HL-60/S4 treated with retinoic acid at 250 ng/mL for 4 days and 3 days (cell line): ENCODE measurements around the gene MYO9A.
"Not testable (repeated sequence)": the region's sequence is repeated elsewhere in the genome, so short reads cannot be mapped to it uniquely, and the experiment has no call there.

Experiments used
- in situ Hi-C: fragments of 300-500 bp; cut with MboI; formaldehyde crosslinking; loops from 2 replicates; pipeline ENCODE4 v1.7.0; 2022; ENCODE audit warnings: low sequenced_read_pairs

The MYO9A gene

DNA sequence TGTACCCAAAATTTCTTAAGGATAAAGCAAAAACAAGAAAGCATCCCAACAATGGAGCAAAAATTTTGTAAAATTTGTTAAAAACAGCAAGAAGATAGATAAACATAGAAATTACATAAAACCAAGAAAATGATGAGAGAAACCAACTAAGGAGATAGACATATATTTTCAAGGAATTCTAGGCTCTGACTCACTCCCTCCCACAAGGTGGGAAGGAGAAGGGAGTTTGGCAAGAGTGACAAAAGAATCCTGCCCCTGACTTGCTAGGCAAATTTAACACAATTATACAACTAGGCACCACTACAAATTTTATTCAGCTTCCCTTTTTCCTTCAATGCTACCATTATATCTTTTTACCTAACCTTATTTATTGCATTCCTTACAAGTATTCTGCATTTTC, 70.9 kb downstream of the MYO9A start:
- in situ Hi-C loops: no loop called here

DNA sequence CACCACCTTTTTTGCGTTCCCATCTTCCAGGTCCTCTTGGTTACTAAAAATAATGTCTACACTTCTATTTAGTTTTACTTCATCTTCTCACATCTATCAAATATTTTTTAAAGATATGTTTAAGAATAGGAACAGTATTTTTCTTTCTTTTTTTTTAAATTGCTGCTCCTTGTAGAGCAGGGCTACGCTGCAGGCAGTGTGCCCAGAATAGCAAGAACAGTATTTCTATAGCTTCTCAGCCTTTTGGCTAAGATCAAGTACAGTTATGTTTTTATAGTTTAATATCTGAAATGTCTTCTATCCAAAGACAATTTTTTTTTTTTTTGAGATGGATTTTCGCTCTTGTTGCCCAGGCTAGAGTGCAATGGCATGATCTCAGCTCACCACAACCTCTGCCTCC, 73.0 kb downstream of the MYO9A start:
- in situ Hi-C loops: no loop called here

DNA sequence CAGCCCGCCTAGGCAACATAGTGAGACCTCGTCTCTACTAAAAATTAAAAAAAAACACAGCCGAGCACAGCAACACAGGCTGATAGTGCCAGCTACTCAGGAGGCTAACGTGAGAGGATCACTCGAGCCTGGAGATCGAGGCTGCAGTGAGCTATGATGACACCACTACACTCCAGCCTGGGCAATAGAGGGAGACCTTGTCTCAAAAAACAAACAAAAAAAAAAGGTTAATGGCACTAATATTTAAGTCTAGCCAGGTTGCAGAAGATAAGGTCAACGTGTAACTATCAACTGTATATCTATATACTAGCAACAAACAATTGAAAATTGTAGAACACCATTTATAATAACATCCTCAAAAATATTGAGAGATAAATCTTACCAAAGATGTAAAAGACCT, 75.1 kb downstream of the MYO9A start:
- in situ Hi-C loops: no loop called here

DNA sequence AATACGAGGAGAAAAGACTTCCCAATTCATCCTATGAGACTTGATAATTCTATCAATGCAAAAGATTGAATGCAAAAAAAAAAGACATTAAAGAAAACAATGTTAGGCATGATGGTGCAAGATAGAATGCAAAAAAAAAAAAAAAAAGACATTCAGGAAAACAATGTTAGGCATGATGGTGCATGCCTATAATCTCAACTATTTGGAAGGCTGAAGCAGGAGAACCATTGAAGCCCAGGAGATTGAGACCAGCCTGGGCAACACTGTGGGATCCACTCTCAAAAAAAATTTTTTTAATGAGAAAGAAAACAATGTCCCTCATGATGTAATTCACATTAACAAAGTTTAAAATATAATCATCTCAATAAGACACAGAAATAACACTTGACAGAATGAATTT, 75.9 kb downstream of the MYO9A start:
- in situ Hi-C loops: no loop called here

DNA sequence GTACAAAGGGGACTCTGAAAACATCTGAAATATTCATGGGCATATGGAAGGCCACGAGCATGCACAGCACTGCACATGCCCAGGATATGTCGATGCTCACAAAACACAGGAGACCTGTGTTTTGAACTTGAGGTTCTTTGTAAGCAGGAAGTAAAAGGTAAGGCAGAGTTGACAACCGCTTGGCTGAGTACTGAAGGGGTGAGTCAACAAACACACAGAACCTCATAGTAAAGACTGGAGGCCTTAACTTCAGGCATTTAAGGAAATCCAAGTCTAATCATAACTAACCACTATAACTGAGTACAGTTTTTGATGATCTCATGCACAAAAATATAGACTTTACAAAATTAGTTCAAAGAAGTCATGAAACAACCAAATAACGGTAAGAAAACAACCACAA, 80.6 kb downstream of the MYO9A start:
- in situ Hi-C loops: no loop called here

DNA sequence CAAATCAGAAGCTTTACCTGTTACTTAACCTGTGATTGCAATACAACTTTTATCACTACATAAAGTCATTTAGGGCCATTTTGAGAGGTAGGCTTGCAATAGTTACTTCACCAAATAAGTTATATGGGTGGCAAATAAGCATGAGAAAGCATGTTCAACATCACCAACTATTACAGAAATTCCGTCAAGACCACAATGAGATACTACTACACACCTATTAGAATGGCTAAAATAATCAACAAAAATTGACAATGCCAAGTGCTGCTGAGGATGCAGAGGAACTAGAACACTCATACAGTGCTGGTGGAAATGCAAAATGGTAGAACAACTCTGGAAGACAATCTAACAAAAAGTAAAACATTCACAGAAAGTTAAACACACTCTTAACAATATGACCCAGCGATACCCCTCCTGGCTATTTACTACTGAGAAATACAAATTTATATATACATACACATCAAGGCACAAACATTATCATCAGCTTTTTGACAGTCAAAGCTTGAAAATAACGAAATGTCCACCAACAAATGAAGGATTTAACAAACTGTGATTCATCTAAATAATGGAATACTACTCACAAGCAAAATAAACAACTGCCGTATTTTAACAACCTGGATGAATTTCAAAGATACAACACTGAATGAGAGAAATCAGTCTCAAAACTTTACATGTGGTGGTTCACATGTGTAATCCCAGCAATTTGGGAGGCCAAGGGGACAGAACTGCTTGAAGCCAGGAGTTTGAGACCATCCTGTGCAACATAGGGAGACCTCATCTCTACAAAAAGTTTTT, 82.9 kb downstream of the MYO9A start:
- in situ Hi-C loops: no loop called here

DNA sequence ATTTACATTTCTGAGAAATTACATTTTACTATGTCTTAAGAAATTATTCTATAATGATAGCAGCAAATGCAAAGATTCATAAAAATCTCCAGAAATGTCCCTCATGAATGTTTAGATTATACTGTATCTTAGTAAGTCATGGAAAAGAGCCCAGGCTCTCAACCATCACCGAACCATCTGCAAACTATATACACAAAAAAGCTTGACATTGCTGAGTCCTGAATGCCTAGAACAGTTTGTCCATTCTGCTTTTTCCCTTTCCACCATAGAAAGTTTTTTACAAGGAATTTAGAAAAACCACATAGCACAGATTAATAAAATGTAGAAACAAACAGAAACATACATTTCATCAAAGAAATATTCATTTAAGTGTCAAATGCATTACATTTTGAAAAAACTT, 83.6 kb downstream of the MYO9A start:
- in situ Hi-C loops: no loop called here

DNA sequence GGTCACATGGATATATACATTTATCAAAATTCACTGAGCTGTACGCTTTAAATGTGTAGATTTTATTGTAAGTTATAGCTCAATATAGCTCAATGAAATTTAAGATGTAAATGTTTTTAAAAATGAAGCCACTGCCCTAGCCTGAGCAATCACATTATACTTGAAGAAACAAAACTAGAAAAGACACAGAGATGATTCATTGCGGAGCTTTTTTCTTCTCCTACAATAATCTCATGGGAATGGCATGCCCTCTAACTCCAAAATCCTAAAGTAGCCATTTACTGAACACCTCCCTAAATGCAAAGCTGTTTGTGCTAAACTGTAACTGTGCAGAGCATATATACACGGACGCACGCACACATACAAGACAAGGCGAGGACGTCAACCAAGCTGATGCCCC, 84.2 kb downstream of the MYO9A start:
- in situ Hi-C loops: no loop called here

DNA sequence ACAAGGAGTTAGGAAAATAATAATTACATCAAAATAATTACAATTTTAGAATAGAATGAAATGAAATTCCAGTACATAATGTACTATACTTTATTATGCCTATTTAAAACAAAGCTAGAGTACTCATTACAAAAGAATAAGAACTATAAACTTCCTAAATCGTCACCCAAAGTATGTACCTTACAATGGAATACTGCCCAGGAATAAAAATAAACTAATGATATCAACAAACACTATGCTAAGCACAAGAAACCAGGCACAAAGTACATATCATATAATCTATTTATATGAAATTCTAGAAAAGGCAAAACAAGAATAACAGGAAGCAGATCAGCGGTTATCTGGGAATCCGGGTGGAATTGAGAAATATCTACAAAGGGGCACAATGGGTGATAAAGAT, 84.7 kb downstream of the MYO9A start:
- in situ Hi-C loops: no loop called here

DNA sequence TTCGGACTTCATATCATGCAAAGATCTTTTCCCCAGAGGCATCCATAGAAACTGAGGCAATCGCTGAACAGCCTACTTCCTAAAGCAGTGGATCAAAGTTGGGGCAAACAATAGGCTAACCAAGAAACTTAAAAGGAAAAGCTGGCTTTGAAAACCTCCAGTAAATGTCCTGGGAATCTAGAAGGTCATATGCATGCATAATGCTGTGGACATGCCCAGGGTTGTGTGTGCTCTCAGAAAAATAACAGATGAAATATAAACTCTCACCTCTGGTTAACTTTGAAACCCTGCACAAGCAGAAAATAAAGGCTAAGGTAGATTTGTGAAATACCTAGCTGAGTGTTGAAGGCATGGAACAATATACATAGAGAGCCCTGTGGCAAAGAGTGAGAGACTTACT, 96.3 kb downstream of the MYO9A start:
- in situ Hi-C loops: no loop called here

DNA sequence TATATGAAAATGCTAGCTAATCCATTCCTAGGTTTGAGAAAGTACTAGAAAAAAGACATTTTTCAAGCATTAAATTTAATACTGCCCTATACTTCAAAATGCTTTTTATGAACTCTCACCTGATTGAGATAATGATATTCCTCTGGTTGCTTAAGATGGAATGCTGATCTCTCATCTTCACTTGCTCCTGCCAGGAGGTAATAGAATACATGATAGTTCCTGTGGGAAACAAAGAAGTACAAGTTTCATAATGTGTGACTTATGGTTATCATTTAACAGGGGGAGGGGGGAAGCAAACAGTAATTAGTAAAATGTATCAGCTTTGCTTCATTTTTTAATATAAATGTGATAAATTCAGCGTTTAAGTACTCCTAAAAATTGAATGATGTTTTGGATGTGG, 97.2 kb downstream of the MYO9A start:
- in situ Hi-C loops: no loop called here

DNA sequence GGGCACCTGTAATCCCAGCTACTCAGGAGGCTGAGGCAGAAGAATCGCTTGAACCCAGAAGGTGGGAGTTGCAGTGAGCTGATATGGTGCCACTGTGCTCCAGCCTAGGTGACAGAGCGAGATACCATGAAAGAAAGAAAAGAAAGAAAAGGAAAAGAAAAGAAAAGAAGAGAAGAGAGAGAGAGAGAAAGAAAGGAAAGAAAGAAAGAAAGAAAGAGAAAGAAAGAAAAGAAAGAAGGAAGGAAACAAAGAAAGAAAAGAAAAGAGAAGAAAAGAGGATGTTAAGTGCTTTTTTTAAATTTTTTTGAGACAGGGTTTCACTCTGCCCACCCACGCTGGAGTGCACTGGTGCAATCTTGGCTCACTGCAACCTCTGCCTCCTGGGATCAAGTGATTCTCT, 103.4 kb downstream of the MYO9A start:
- in situ Hi-C loops: not testable (repeated sequence)

DNA sequence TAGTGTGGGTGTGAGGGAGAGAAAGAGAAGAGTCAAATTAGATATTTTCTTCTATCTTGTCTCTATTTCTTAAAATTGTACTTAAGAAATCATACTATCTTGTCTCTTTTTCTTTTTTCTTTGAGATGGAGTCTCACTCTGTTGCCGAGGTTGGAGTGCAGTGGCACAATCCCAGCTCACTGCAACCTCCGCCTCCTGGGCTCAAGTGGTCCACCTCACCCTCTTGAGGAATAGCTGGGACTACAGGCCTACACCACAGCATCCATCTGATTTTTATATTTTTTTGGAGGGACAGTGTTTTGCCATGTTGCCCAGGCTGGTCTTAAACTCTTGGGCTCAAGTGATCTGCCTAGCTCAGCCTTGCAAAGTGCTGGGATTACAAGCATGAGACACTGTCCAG, 104.2 kb downstream of the MYO9A start:
- in situ Hi-C loops: no loop called here

DNA sequence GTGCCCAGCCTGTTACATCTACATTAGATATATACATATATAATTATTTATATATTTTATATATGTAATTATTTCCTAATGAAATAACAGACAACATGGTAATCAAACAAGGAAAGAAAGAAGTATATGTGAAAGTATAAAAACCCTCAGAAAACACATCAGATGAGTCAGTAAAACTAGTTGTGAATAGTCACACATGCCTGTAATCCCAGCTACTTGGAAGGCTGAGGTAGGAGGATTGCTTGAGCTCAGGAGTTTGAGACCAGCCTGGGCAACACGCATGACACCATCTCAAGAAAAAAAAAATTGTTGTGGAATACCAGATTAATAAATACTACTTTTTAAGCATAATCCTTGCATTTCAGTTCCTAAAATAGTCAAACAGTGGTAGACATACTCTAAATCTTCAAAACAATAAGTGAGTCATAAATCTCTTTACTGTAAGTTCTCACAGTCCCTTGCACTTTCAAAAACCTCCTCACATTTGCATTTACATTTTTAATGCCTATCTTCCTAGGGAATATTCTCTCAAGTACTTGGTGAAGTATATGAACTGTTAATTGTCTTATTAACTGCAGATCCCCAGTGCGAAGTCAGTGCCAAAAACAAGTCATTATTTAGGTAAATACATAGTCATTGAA, 106.5 kb downstream of the MYO9A start:
- in situ Hi-C loops: no loop called here

DNA sequence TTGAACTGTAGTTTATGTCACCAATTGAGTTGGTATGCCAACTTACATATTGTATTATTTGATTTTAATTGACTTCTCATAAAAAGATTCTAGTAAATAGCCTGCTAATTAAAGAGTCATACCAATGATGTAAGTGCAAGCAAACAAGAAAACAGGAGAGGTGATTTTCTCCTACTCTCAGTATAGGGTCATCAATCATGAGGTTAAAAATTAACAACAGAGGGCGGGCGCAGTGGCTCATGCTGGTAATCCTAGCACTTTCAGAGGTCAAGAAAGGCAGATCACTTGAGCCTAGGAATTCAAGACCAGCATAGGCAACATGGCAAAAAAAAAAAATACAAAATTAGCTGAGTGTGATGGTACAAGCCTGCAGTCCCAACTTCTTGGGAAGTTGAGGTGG, 108.7 kb downstream of the MYO9A start:
- in situ Hi-C loops: no loop called here

DNA sequence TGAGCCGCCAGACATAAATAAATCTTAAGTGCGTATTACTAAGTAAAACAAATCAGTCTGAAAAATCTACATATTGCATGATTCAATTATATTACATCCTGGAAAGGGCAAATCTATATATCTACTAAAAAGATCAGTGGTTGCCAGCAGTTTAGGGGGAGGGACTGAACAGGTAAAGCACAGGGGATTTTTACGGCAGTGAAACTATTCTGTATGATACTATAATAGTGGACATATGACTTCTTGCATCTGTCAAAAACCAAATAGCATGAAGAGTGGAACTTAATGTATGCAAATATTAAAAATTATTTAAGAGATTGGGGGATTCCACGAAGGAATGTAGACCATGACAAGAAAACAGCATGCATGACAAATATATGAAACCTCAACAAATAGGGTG, 111.6 kb downstream of the MYO9A start:
- in situ Hi-C loops: no loop called here

DNA sequence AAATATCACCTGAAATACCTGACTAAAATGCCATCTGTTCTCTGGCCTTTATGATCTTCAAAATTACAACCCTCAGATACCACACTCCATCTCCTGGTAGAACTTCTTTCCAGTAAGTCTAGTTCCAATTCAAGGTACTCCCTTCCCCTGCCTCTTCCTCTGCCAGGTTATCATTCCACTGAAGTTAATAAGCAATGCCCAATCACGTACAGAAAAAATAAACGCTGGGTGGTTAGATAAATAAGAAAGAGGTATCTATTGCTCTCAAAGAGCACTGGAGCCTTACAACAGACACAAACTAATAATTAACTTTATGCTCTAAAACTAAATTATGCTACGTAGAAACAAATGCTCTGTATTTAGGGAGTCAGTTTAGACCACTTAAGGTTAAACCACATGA, 112.5 kb downstream of the MYO9A start:
- in situ Hi-C loops: no loop called here

DNA sequence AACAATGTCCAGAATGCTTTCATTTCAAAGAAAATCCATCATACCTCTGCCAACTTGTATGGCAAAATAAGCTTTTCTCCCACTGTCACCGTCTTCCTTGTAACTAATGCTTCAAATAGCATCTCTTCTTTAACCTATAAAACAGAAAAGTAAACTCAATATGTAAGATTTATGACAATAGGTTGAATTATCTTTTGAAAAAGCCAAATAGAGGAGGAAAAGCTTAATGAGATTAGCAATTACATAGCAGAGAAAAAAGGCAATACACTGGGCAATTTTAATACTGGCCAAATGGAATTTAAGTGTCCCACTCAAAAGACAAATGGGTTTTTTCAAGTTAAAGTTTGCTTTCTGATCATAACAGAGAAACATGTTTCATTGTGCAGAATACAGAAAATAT, 118.1 kb downstream of the MYO9A start:
- in situ Hi-C loops: no loop called here

DNA sequence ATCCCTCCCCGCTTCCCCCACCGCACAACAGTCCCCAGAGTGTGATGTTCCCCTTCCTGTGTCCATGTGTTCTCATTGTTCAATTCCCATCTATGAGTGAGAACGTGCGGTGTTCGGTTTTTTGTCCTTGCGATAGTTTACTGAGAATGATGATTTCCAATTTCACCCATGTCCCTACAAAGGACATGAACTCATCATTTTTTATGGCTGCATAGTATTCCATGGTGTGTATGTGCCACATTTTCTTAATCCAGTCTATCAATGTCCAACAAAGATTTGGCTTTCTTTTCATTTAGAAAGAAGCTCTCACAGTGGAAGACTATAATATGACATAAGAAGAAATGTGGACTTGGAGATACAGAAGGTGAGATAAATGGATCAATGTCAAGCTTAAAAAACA, 119.2 kb downstream of the MYO9A start:
- in situ Hi-C loops: not testable (repeated sequence)

DNA sequence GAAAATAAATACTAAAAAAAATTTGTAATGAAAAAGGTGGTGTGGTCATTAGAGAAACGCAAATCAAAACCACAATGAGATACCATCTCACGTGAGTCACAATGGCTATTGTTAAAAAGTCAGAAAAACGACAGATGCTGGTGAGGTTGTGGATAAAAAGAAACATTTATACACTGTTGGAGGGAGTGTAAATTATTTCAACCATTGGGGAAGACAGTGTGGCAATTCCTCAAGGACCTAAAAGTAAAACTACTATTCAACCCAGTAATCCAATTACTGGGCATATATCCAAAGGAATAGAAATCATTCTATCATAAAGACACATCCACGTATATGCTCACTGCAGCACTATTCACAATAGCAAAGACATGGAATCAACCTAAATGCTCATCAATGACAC, 120.3 kb downstream of the MYO9A start:
- in situ Hi-C loops: no loop called here

DNA sequence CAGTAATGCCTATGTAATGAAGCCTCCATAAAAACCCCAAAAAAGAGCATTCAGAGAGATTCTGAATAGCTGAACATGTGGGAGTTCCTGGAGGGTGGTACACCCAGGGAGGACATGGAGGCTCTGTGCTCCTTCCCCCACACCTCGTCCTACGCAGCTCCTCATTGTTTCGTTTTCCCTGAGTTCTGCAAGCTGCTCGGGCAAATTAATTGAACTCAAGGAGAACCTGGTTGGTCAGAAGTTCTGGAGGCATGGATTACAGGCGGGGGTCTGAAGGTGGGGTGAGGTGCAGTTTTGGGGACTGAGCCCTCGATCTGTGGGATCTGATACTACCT, 142.2 kb downstream of the MYO9A start:
- in situ Hi-C loops: no loop called here

DNA sequence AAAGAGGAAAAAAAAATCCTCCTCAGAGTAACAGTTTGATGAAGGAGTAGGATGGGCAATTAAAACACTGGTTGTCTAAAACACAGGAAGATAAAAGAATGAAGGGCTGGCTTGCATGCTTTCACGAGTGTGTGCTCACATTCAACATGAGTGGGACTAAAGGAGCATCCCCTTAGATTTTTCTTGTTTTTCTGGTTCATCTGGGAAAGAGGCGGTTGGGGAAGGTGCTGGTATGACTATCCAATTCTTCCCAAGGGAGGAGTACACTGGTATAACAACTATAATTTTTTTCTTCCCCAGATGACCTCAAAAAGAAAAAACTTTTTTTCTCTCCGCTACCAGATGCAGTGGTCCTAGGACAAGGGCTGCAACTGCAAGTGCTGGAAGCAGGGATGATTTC, 143.7 kb downstream of the MYO9A start:
- in situ Hi-C loops: no loop called here

DNA sequence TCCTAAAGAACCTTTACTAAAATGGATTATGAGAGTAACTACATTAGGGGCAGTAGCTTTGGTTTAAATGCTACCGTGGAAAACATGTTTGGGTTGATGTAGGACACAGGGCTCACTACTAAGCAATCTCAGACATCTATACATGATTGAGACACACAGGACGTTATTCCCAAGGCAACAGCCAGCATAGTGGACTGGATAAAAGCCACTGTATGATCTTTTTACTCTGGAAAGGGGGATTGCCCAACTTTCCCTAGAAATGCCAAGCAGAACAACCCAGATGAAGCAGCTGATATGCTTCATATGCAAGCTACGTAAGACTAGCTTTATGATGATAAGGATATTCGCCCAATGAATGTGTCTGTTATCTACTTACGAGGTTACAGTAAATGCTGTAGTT, 144.6 kb downstream of the MYO9A start:
- in situ Hi-C loops: no loop called here
